Measurements from ENCODE around the gene MGARP.

GRCh38 chr4:139275281-139275735 is 4.7 kb downstream of the MGARP start:
- TF ChIP-seq, protein P1, sequence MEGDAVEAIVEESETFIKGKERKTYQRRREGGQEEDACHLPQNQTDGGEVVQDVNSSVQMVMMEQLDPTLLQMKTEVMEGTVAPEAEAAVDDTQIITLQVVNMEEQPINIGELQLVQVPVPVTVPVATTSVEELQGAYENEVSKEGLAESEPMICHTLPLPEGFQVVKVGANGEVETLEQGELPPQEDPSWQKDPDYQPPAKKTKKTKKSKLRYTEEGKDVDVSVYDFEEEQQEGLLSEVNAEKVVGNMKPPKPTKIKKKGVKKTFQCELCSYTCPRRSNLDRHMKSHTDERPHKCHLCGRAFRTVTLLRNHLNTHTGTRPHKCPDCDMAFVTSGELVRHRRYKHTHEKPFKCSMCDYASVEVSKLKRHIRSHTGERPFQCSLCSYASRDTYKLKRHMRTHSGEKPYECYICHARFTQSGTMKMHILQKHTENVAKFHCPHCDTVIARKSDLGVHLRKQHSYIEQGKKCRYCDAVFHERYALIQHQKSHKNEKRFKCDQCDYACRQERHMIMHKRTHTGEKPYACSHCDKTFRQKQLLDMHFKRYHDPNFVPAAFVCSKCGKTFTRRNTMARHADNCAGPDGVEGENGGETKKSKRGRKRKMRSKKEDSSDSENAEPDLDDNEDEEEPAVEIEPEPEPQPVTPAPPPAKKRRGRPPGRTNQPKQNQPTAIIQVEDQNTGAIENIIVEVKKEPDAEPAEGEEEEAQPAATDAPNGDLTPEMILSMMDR (IDR thresholded peaks at IDR 0.05; ENCODE audit: borderline replicate concordance, extremely low read depth, low read length, poor library complexity, severe bottlenecking) = no peak
- TF ChIP-seq EZH2 (IDR thresholded peaks at IDR 0.05; ENCODE audit: borderline replicate concordance, low read depth, low read length, severe bottlenecking) = no peak
